HG03469 (cell line): ENCODE data around the gene ZNF777.
"Not testable (repeated sequence)": the region's sequence is repeated elsewhere in the genome, so short reads cannot be mapped to it uniquely, and the experiment has no call there.

Experiments used
- ATAC-seq: cut with Tn5 transposase; IDR thresholded peaks from one replicate; pipeline ENCODE4 v1.9.1; 2021; ENCODE audit warnings: mild to moderate bottlenecking, moderate library complexity, moderate number of reproducible peaks; ENCODE audit not compliant: unreplicated experiment

The ZNF777 gene

DNA sequence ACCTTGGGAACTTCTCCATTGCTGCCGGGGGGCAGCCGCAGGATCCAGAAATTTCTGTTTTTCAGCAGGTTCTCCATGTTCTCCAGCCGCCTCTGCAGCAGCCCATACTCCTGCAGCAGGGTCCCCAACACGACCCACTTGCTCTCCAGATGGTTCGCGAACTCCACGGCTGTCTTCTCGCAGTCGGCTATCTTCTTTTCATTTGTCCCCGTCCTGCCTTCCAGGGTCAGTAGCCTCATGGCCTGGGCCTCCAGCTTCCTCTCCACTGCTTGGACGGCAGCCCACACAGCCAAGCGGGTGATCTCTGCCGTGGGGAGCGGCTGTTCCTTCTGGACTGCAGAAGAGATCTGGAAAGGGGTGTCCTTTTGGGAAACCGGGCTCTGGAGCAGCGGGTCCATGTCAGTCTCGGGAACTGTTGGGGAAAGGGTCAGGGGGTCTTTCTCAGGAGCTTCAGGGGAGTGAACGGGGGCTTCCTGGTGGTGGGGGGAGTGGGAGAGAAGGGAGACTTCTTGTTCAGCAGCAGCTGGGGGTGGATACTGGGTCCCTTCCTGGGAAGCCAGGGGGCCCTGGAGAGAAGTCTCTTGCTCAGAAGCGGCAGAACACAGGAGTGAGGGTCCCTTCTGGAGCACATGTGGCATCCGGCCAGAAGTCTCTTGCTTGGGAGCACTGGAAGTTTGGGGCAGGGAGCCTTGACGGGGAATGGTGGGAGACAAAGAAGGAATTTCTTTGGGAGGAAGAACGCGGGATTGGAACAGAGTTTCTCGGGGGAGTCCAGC lies 5.5 kb downstream of the ZNF777 start:
- no peak for ATAC-seq

DNA sequence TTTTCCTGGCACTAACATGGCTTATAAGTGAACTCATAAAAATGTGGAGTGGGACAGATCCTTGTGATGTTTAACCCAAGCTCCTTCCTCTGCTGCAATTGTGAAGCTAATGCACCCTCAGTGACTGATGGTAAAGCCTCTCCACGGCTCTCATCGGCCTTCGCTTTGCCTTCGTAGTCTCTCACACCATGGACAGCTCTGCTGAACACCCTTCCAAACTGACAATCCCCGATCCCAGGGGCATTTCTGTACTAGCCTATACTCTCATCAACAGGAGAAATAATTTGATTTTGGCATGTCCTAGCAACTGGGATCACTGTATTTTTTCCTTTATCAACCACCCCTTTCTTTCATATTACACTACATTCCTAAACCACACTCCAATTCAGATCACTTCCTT lies 6.1 kb downstream of the ZNF777 start:
- ATAC-seq, result no peak

DNA sequence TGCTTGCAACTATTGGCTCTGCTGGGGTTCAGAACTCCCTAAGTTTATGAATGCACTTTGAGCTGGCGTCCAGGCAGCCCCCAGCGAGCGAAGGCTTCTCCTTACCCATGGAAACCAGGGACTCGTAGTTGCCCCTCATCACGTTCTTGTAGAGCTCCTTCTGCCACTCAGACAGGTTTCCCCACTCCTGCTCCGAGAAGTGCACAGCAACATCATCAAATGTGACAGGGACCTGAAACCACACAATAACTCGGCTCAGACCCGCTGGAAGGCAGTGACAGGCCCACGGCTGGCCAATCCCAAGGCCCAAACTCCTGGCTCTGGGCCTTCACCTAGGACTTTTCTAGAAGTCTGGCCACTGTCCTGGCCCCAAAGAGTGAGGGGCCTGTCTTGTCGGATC lies 6.9 kb downstream of the ZNF777 start:
- ATAC-seq, result no peak

DNA sequence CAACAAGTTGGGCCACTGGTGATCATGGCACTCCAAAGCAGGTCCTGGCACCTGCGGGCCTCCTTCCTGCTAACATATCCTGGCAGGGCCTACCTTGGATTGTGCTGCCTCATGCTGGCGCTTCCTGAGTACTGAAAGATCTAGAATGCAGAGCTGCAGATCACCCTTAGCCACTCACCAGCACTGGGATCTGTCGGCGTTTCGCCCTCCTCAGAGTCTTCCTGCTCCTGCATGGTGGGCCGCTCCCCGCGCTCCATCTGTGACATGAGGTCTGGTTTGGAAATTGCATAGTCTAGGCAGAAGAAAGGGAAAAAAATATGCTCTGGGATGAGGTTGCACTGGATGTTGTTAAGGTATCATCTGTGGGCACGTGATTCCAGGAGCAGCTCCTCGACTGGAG lies 10.0 kb downstream of the ZNF777 start:
- ATAC-seq, result no peak

DNA sequence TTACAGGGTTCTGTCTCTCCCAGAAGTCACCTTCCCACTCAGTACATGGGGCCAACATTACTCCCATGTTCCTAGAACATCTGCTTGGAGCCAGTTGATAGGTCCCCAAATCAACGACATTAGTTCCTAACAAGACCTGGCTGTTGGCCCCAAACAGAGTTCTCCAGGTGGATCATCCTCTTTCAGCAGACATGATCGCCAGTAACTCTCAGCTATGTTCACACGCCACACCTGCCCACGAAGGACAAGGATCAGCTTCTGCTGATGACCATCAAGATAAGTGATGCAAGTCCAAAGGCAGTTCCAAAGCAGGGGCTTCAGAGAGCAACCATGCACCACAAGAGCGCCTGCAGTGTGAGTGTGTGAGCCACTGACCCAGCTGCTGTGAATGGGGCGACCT lies 11.0 kb downstream of the ZNF777 start:
- ATAC-seq, result no peak

DNA sequence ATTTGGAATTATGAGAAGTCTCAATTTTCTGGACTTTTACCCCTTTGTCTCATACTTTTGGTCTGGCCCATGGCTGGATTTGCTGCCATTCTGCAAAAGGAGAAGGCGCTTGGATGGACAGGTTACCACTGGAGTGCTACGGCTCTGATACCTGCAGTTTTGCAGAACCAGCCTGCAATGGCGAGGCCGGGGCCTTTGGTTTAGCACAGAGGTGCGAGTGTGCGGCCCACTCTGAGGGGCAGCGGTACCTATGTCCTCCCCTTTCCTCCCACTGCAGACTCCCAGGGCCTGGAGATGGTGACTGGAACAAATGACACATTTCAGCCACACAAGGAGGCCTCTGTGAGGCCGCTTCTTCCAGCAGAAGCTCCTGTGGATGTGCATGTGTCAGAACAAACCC lies 11.9 kb downstream of the ZNF777 start:
- no peak for ATAC-seq

DNA sequence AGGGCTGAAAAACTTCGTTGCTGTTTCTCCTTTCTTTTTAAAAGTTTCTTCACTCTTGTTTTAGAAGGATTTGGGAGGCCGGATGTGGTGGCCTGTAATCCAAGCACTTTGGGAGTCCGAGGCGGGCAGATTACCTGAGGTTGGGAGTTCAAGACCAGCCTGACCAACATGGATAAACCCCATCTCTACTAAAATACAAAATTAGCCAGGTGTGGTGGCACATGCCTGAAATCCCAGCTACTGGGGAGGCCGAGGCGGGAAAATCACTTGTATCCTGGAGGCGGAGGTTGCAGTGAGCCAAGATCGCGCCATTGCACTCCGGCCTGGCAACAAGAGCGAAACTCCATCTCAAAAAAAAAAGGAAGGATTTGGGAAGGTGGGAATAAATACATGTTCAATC lies 14.8 kb downstream of the ZNF777 start:
- ATAC-seq, result not testable (repeated sequence)

DNA sequence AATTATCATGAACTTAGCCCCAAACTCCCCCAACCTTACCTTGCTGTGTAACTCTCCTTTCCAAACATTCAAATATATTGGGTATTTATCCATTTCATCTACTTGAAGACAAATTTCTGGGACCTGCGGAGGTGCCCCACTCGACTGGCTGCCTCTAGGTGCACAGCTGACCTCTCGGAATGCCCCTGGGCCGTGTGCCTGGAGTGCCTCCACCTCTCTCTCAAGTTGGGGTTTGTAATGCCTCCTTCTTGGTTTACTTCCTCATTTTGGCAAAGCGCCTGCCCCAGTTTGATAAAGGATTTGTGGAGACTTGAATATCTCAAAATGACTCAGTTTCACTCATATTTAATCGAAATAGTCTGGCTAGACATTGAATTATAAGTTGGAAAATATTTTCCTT lies 16.6 kb downstream of the ZNF777 start:
- ATAC-seq, result no peak

DNA sequence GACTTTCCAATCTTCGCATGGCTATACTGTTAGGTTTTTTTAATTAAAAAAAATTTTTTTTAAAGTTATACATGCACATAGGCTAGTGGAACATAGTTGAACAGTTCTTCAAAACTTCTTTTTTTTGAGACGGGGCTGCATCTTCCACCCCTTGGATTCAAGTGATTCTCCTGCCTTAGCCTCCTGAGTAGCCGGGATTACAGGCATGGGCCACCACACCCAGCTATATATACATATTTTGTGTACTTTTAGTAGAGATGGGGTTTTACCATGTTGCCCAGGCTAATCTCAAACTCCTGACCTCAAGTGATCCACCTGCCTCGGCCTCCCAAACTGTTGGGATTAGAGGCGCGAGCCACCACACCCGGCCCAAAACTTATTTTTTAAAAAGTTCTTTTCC lies 17.3 kb downstream of the ZNF777 start:
- ATAC-seq, result no peak

DNA sequence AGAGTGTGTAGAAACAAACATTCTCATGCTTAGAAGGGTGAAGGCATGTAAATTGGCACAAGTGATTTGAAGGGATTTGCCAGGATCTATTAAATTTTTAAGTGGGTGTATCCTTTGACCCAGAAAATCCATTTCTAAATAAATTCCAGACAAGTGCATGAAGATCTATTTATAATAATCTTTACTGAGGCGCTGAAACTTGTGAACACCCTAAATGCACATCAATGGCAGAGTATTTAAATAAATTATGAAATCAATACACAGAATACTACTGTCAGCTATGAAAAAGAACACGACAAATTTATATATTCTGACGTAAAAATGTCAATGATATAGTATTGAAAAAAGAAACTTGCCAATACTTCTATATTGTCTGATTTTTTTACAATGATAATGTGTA lies 17.9 kb downstream of the ZNF777 start:
- ATAC-seq, result no peak

DNA sequence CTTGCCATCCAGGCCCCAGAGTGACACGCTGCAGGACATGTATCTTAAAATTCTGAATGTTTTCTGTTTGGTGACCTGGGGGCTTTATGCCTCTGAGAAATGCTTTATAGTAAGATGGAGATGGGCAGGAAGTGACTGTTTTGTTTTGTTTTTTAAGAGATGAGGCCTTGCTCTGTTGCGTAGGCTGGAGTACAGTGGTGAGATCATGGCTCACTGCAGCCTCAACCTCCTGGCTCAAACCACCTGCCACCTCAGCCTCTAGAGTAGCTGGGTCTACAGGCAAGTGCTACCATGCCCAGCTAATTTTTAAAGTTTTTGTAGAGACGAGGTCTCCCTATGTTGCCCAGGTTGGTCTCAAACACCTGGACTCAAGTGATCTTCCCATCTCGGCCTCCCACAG lies 20.6 kb downstream of the ZNF777 start:
- no peak for ATAC-seq

DNA sequence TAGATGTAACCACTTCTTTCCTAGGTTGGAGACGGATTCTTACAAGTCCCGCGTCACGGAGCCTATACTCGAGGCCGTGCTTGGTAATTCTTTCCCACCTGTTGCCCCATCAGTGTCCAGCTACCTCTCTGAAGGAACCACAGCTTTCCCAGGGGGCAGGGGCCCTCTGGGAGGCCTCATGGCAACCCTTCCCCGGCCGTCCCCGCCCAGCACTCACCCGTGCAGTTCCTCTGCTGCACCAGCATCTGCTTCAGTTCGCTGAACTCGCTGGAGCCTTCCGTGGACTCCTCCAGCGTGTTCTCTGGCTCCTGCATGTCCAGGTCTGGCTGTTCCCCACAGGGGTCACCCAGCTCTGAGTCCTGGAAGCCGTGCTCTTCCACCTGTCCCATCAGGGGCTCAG lies 24.5 kb downstream of the ZNF777 start:
- no peak for ATAC-seq

DNA sequence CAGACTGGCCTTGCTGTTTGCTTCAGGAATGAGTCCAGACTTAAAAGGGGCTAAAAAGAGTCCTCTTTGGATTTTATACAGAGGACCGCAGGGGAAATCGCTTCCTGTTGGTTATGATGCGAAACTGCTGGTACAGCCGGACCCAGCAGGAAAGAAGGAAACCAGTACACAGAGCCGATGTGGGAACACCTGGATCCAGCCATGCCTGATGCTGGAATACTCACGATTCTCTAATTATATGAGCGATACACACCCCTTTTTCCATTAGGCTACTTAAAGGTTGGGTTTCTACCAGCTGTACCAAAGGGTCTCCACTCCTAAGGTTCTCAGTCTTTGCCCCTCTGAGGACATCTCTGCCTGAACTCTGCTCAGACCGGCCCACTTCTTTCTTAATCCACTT lies 27.7 kb downstream of the ZNF777 start:
- ATAC-seq, result no peak

DNA sequence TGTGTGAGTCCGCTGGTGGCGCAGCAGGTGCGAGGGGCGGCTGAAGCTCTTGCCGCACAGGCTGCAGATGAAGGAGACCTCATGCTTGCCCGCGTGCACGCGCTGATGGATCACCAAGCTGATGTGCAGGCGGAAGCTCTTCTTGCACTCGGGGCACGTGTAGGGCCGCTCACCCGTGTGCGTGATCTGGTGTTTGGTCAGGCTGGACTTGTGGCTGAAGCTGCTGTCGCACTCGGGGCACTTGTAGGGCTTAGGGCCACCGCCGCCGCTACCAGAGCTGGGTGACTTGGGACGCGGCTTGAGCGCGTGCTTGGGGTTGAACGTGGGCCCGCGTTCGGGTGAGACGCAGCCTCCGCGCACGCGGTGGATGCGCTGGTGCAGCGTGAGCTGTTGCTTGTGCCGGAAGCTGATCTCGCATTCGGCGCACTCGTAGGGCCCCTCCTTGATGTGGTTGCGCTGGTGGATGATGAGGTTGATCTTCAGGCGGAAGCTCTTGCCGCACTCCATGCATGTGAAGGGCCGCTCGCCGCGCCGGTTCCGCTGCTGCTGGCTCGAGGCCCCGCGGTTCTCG lies 28.7 kb downstream of the ZNF777 start:
- ATAC-seq, result no peak

DNA sequence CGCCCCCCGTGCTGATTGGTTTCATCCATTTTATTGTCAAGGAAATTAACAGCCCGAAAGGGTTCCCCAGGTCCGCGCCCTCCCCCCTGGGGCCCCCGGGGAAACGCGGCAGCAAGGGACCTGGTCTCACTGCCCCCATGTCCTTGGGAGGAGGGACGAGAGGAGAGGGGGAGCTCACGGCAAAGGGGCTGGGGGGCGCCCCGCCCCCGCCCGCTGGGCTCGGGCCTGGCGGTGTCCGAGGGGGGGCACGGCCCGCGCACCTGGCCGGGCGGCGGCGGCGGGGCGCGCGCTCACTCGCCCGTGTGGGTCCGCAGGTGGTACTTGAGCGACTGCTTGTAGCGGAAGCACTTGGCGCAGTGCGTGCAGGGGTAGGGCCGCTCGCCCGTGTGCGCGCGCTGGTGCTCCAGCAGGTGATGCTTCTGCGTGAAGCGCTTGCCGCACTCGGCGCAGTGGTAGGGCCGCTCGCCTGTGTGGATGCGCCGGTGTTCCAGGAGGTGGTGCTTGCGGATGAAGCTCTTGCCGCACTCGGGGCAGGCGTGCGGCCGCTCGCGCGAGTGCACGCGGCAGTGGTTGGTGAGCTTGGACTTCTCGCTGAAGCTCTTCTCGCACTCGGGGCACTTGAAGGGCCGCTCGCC lies 29.3 kb downstream of the ZNF777 start:
- no peak for ATAC-seq

DNA sequence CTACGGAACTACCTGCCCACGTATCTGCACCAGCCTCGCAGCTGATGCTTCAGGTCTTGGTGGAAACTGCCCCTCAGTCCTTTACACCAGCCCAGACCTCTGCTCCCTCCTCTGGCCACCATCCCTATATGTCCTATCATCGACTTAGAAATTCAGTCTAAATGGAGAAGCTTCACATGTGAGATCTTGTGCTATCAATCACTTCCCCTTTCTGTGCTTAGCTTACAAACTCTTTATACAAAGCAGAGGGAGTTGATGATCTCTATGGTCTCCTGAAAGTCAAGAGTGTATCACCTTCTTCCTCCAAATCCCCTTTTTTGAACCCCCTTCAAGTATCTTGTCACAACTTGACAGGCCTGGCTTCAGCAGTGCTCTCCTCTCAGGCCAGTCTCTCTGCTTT lies 30.7 kb downstream of the ZNF777 start:
- no peak for ATAC-seq

DNA sequence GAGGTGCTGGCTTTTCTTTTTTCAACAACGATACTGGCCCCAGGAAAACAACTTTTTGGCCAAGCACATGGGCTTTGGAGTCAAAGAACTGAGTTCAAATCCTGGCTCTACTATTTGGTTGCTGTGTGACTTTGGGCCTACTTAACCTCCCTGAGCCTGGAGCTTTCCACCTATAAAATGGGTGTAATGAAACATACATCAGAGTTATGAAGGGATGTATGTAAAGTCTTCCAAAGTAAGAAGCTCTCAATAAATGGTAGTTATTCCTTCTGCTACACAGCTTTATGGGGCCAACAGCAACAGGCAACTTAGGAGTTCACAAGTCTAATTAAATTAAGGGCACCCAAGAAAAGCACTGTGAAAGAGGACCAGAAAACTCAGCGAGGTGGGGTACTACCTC lies 33.0 kb downstream of the ZNF777 start:
- no peak for ATAC-seq

DNA sequence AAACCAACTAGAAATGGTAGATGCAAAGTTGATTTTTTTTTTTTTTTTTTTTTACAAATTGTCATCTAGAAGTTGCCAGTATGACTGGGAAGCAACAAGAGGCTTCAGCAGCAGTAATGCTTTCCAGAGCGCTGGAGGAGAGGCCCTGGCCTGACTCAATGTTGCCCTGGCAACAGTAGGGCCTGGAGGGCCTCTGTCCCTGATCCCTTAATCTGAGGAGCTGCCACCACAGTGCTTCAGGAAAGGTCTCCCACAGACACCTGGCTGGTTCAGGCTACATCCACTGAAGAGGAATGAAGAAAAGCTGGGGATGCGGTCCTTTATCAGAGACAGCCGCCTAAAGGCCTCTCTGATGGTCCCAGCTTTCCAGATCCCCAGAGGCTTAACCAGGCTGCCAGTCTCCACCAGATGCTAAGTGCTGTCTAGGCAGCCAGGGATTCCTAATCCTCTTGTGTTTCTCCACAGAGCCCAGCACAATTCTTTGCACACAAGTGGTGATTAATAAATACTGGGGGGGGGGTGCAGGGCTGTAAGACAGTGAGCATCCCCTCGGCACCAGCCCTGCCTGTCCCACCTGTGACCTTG lies 33.7 kb downstream of the ZNF777 start:
- no peak for ATAC-seq

DNA sequence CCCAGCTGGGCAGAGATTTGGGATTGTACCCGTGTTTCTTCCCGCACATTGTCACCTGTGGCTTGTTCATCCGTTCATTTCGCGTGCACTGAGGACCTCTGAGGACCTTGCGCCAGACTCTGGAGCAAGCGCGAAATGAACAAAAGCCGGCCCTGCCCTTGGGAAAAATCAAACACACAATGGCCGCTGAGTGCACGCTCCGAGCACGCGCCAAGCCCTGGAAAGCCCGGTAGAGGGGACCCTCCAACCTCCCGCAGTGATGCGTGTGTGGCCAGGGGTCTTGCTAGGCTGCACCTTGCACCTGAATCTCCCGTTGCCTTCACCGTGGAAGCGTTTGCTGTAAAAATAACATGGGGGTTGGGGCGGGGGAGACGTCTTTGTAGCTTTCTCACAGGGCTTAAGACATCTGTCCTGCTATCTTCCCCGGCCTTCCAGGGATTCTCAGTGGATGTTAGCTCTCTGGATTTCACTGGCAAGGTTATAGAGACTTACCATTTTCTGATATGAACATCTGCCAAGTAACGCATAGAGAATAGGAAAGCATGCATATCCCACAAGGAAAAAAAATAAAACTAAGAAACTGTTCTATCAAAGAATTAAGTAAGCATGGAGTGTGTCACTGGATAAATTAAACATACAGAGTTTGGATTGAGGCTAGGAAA lies 37.3 kb downstream of the ZNF777 start:
- no peak for ATAC-seq

DNA sequence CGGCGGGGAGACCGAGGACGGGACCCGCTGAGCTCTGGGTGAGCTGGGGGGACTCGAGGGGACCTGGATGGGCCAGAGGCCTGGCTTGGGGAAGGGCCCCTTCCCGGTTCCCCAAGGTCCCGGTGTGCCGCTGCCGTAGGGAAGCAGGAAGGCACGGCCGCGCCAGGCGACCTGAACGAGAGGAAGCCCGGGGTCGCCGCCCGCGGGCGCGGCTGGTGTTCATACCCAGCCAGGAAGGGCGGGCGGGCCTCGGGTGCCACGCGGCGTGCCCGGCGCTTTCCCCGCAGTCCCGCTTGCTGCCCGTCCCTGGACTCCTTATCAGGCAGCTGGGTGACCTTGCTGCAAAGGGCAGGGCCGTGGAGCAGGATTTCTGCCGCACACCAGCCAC lies 38.0 kb downstream of the ZNF777 start:
- ATAC-seq, result no peak

DNA sequence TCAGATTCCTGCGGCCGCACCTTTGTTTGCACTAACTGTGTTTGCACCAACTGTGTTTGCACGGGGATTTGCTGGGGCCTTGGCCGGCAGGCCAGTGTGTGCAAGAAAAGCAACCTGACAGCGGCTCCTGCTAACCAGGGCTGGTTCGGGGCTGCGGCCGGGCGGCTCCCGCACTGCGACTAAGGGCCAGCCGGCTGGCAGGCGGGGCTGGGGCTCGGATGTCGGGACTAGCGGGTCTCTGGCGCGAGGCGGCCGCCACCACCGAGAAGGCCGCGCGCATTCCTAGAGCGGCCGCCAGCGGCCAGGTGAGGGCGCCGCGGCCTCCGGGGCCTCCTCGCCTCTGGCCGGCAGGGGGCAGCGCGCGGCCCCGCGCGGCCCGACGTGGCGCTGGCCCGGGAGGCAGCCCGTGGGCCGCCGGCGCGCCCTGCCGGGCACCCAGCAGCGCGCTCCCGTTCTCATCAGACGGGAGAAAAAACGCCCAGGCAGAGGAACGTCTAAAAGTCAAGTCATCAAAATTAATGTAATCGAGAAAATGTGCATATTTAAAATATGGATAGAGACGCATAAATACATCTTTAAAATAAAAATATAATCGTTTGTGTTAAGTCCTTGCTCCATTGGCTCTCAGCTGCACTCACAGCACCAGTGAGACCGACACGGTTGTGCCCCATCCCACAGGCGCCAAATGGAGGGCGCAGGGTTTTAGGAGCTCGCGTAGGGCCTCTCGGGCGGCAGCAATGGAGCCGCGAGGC lies 38.5 kb downstream of the ZNF777 start:
- ATAC-seq, result peak; percentile 78
